ENCODE results near the gene GNAT3.

GRCh38 chr7:80505900-80506500 lies 5.9 kb downstream of the GNAT3 start:
- TF ChIP-seq CTCF (IDR thresholded peaks at IDR 0.05) (no peak), EP300 (IDR thresholded peaks at IDR 0.05) (no peak), POLR2A (IDR thresholded peaks at IDR 0.05) (no peak)
